GM18520 (cell line): ENCODE measurements around the gene ZNF804A.

ENCODE experiments used
- ATAC-seq: cut with Tn5 transposase; IDR thresholded peaks from one replicate; pipeline ENCODE4 v1.9.1; 2021; ENCODE audit not compliant: unreplicated experiment

ZNF804A gene

GRCh38 chr2:184923751-184924150 is 325.4 kb downstream of the ZNF804A start:
- no peak for ATAC-seq

GRCh38 chr2:184927040-184927439 is 328.7 kb downstream of the ZNF804A start:
- ATAC-seq: no peak

- ATAC-seq: no peak
Measured at GRCh38 chr2:184936761-184937160, 338.4 kb downstream of the ZNF804A start.

- no peak for ATAC-seq
Measured at GRCh38 chr2:184938221-184938985, 340.1 kb downstream of the ZNF804A start.

- ATAC-seq: no peak
Measured at GRCh38 chr2:184945326-184945725, 347.0 kb downstream of the ZNF804A start.

- no peak for ATAC-seq
Measured at GRCh38 chr2:184945824-184946223, 347.5 kb downstream of the ZNF804A start.

- ATAC-seq: no peak
Measured at GRCh38 chr2:184956856-184957255, 358.5 kb downstream of the ZNF804A start.

- ATAC-seq: no peak
Measured at GRCh38 chr2:184971546-184972068, 373.3 kb downstream of the ZNF804A start.
